A549 (cell line): Measurements from ENCODE around the gene SOX13. TPM values are rescaled to one million over a fixed set of nuclear protein-coding genes. Genes with fewer than 3 reads are reported as not detected.

ENCODE experiments used
- ATAC-seq, 2 experiments: fragments of 200-7000 bp in 1 of 2; fragments of >200 bp in 1 of 2; cut with Nextera tagmentation in 1 of 2; cut with Tn5 transposase in 1 of 2; 3 replicates each; pipeline versions ENCODE4 v1.8.0 to v1.9.1; 2018 to 2020; ENCODE audit warnings: mild to moderate bottlenecking in 1 of 2, moderate library complexity in 1 of 2
- CTCF ChIA-PET: fragments of 300-600 bp; sonication (Branson Sonifier 250); formaldehyde crosslinking; extraction: SDS; loops from one replicate; lab custom pipeline; 2021; ENCODE audit warnings: antibody characterized with exemption, inconsistent platforms; lab: Yijun Ruan, JAX
- POLR2A ChIA-PET: fragments of 350-600 bp; formaldehyde crosslinking; extraction: SDS; loops from one replicate; lab custom pipeline; 2021; ENCODE audit warnings: antibody characterized with exemption, inconsistent platforms; lab: Yijun Ruan, JAX
- DNase-seq, 2 experiments: peaks; one replicate each; pipeline versions ENCODE4 v3.0.0 to v3.0.0-alpha.2; 2011 to 2016; ENCODE audit warnings: low read depth in 1 of 2, low spot score in 1 of 2
- FAIRE-seq: peaks from 2 replicates; lab custom pipeline; 2011; peaks lifted over from hg19 to GRCh38; lab: Jason Lieb, UNC
- H3K27ac ChIP-seq, 2 experiments: fragments of >200 bp; sonication (Bioruptor Twin); formaldehyde crosslinking; 3 replicates each; pipeline ENCODE4 v1.5.1; 2016 to 2017
- H3K4me1 ChIP-seq: fragments of >200 bp; sonication (Bioruptor Twin); formaldehyde crosslinking; 3 replicates; pipeline ENCODE4 v1.6.1; 2016
- H3K4me2 ChIP-seq: fragments of >200 bp; sonication (Bioruptor Twin); formaldehyde crosslinking; 3 replicates; pipeline ENCODE4 v1.6.1; 2016
- H3K4me3 ChIP-seq: fragments of >200 bp; sonication (Bioruptor Twin); formaldehyde crosslinking; 3 replicates; pipeline ENCODE4 v1.5.1; 2016
- H3K9me3 ChIP-seq: fragments of >200 bp; sonication (Bioruptor Twin); formaldehyde crosslinking; 3 replicates; pipeline ENCODE4 v1.6.1; 2016
- ATOH8 ChIP-seq: fragments of 250-450 bp; sonication (Bioruptor Pico); IDR thresholded peaks from 2 replicates; pipeline ENCODE4 v1.5.0; 2020; ENCODE audit warnings: low read depth, mild to moderate bottlenecking, moderate library complexity
- BHLHE40 ChIP-seq: IDR thresholded peaks from 2 replicates; pipeline ENCODE4 v1.6.1; 2012; ENCODE audit warnings: low read depth, low read length, inconsistent platforms
- CEBPB ChIP-seq, 2 experiments: fragments of >200 bp in 1 of 2; sonication (Bioruptor Twin) in 1 of 2; formaldehyde crosslinking in 1 of 2; IDR thresholded peaks; 2 replicates each; pipeline ENCODE4 v1.6.1; 2012 to 2016
- EHF ChIP-seq: fragments of 250-450 bp; sonication (Bioruptor Pico); IDR thresholded peaks from 2 replicates; pipeline ENCODE4 v1.5.0; 2020; ENCODE audit warnings: mild to moderate bottlenecking
- EHMT2 ChIP-seq: fragments of 200-600 bp; sonication (generic); IDR thresholded peaks from 2 replicates; pipeline ENCODE4 v1.6.1; 2016; ENCODE audit warnings: antibody characterized with exemption, low read depth, mild to moderate bottlenecking, moderate library complexity
- ELK1 ChIP-seq: fragments of 150-350 bp; IDR thresholded peaks from 2 replicates; pipeline ENCODE4 v1.6.1; 2014; ENCODE audit warnings: low read depth, mild to moderate bottlenecking, low read length
- HES2 ChIP-seq: fragments of >200 bp; sonication (Bioruptor Twin); formaldehyde crosslinking; IDR thresholded peaks from 2 replicates; pipeline ENCODE4 v1.6.1; 2016
- HEYL ChIP-seq: fragments of 250-450 bp; sonication (Bioruptor Pico); IDR thresholded peaks from 2 replicates; pipeline ENCODE4 v1.8.0; 2021; ENCODE audit warnings: mild to moderate bottlenecking, moderate library complexity
- HMGXB4 ChIP-seq: fragments of 250-450 bp; sonication (Bioruptor Pico); IDR thresholded peaks from 2 replicates; pipeline ENCODE4 v1.5.0; 2021; ENCODE audit warnings: mild to moderate bottlenecking, moderate library complexity, borderline replicate concordance
- HOXB13 ChIP-seq: fragments of 250-450 bp; sonication (Bioruptor Pico); IDR thresholded peaks from 2 replicates; pipeline ENCODE4 v1.5.0; 2020; ENCODE audit warnings: low read depth, mild to moderate bottlenecking, moderate library complexity
- HOXB5 ChIP-seq: fragments of 250-450 bp; sonication (Bioruptor Pico); IDR thresholded peaks from 2 replicates; pipeline ENCODE4 v1.5.0; 2020; ENCODE audit warnings: mild to moderate bottlenecking, moderate library complexity
- JUN ChIP-seq, 2 experiments: fragments of >200 bp; sonication (Bioruptor Twin); formaldehyde crosslinking; IDR thresholded peaks; 2 replicates in 1 of 2; 3 replicates in 1 of 2; pipeline ENCODE4 v1.6.1; 2016 to 2017
- MAFK ChIP-seq: fragments of 450-650 bp; IDR thresholded peaks from 2 replicates; pipeline ENCODE4 v1.6.1; 2014; ENCODE audit not compliant: partially characterized antibody
- MAX ChIP-seq: IDR thresholded peaks from 2 replicates; pipeline ENCODE4 v1.6.1; 2012
- MYC ChIP-seq: IDR thresholded peaks from 2 replicates; pipeline ENCODE4 v1.6.1; 2012; ENCODE audit warnings: mild to moderate bottlenecking, inconsistent platforms, low read length, improper control_type of control experiment, borderline replicate concordance
- NR3C1 ChIP-seq: fragments of >200 bp; sonication (Bioruptor Twin); formaldehyde crosslinking; IDR thresholded peaks from 3 replicates; pipeline ENCODE4 v1.6.1; 2017
- POLR2AphosphoS2 ChIP-seq: conservative IDR thresholded peaks from 2 replicates; pipeline ENCODE4 v1.6.1; 2012; ENCODE audit warnings: low read length, improper control_type of control experiment, inconsistent platforms
- RCOR1 ChIP-seq: fragments of 150-350 bp; IDR thresholded peaks from 2 replicates; pipeline ENCODE4 v1.6.1; 2014; ENCODE audit warnings: antibody characterized with exemption, low read length, low read depth
- REST ChIP-seq: fragments of 200-600 bp; sonication (generic); IDR thresholded peaks from 2 replicates; pipeline ENCODE4 v1.6.1; 2016; ENCODE audit warnings: antibody characterized with exemption, mild to moderate bottlenecking, moderate library complexity
- USF2 ChIP-seq: fragments of 450-650 bp; IDR thresholded peaks from 2 replicates; pipeline ENCODE4 v1.6.1; 2014; ENCODE audit warnings: antibody characterized with exemption
- ZC3H11A ChIP-seq: fragments of 450-650 bp; IDR thresholded peaks from 2 replicates; pipeline ENCODE4 v1.6.1; 2014; ENCODE audit warnings: antibody characterized with exemption, mild to moderate bottlenecking
- WGBS: methylation state at CpG from one replicate; pipeline ENCODE4 v1.1.6; 2017; ENCODE audit errors: missing lambda C conversion rate; 5-methylcytosine and 5-hydroxymethylcytosine counted together
- polyA plus RNA-seq, 4 experiments: library from polyadenylated mRNA; depleted of rRNA in 3 of 4; stranded (reverse); fragments of >200 nt; fragmentation: RNase III in 1 of 4; extraction: RNeasy Plus Mini Kit Qiagen cat#74134 plus additional on column Dnase treatment in 1 of 4; gene quantifications; 2 replicates in 3 of 4; 3 replicates in 1 of 4; pipeline ENCODE4 v1.2.3, GENCODE V29; 2011 to 2017

Gene SOX13
- polyA plus RNA-seq, 2 of the 4 experiments (the other 2 are of a cell fraction), result 6.8 to 9.8 TPM

- Histone ChIP-seq H3K4me2 (no peak overlapping the region), H3K4me1 (peaks cover 16% of the 10 kb centered on the region), H3K27ac (no peak overlapping the region), H3K9me3 (no peaks in the 10 kb centered on the region)
- POLR2A ChIA-PET, result no interaction called here
- no peak for FAIRE-seq
- no peak for ATAC-seq
- TF ChIP-seq USF2 (no peak), MAFK (no peak), BHLHE40 (no peak)
- TF ChIP-seq, all 56 proteins: peak for 0
- CTCF ChIA-PET, result interaction anchor here (0.7 to 6.2 kb wide), 8 partner anchors 9 to 210 kb away, joined by 3 to 62 read pairs (median 4); partner anchors contain the start of gene GOLT1A
- DNase-seq, result no peak
- 83% methylated on average over 15 of the region's 15 CpGs for WGBS
- no peak overlapping the region for H3K4me3 ChIP-seq
Observed at GRCh38 chr1:204154568-204155255, 81.8 kb downstream of the SOX13 start.

GRCh38 chr1:204155881-204156280, 83.0 kb downstream of the SOX13 start:
- ATAC-seq (no peak), FAIRE-seq (no peak), DNase-seq (no peak)
- Histone ChIP-seq H3K9me3 (no peaks in the 10 kb centered on the region), H3K4me3 (no peak overlapping the region)
- POLR2A ChIA-PET, result no interaction called here
- WGBS, result 55% methylated on average over 10 of the region's 10 CpGs
- TF ChIP-seq MYC (no peak), EHMT2 (no peak), BHLHE40 (no peak), HES2 (no peak), POLR2AphosphoS2 (no peak), RCOR1 (no peak), REST (no peak), ZC3H11A (no peak), HOXB5 (CRISPR knock-in tag) (no peak), MAFK (no peak), EHF (CRISPR knock-in tag) (no peak), JUN (IDR thresholded peaks at IDR 0.05) (no peak), ATOH8 (CRISPR knock-in tag) (no peak), USF2 (no peak)
- TF ChIP-seq, all 56 proteins: peak for 0
- CTCF ChIA-PET, result interaction anchor here (0.6 to 3.2 kb wide), 3 partner anchors 51 to 243 kb away, joined by 3 to 16 read pairs (median 3); no protein-coding TSS in a partner anchor
- Histone ChIP-seq H3K27ac (no peak overlapping the region), H3K4me1 (peaks cover 12% of the 10 kb centered on the region; the same call in 2 of the 3 replicates), H3K4me2 (no peak overlapping the region)

- ATAC-seq (no peak), FAIRE-seq (no peak), DNase-seq (no peak)
- no peaks in the 10 kb centered on the region for H3K9me3 ChIP-seq
- ChIA-PET CTCF (interaction anchor here (0.9 to 11.9 kb wide), 9 partner anchors 10 to 345 kb away, joined by 3 to 219 read pairs (median 5); partner anchors contain the start of gene PLEKHA6), POLR2A (no interaction called here)
- H3K4me3 ChIP-seq, result no peak overlapping the region
- H3K4me1 ChIP-seq, result no peaks in the 10 kb centered on the region
- no peak overlapping the region for H3K4me2 ChIP-seq
- WGBS, result 58% methylated on average over 5 of the region's 6 CpGs
- no peak overlapping the region for H3K27ac ChIP-seq
- TF ChIP-seq HMGXB4 (CRISPR knock-in tag) (no peak), MAX (no peak), NR3C1 (no peak), HOXB13 (CRISPR knock-in tag) (no peak), HEYL (CRISPR knock-in tag) (no peak), CEBPB (IDR thresholded peaks at IDR 0.05) (no peak), ATOH8 (CRISPR knock-in tag) (no peak), ELK1 (no peak)
Observed at GRCh38 chr1:204157962-204158361, 85.0 kb downstream of the SOX13 start.
